ENCODE results near the gene RYR2.

RYR2 gene

DNA sequence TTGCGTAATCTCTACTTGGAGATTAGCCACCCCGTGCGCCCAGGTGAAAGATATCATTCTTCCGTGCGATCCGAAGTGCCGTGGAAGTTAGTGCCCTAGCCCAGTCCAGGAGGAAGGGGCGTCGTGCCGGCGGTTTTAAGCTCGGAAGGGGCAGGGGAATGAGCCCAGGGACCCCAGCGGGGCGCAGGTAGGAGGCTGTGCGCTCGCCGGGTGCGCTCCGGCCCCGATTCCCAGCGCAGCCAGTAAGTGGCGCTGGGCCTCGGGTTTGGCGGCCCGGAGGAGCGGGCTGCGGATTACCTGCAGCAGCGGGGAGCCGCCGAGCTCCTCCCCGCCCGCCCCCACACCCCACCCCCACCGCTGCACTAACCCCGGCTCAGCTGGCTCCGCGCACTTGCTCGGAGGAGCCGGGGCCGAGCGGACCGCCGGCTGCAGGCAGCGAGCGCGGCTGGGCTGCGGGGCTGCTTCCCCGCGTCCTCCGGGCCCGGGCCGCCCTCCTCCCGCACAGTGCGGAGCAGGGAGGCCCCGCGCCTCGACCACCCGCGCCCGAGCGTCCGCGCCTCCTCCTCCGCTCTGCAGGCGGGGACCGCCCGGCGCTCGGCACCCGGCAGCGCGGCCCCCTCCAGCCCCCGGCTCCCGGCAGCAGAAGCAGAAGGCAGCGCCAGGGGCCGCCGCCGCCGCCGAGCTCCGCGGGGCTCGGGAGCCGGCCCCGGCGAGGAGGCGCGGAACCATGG, at the start of gene RYR2:
Gene RYR2, plus strand, starts transcription at position 390 of the 731 bp plus-strand sequence. Its CDS starts 338 bp downstream, at position 728.
- peak; percentile 27 for DNase-seq

DNA sequence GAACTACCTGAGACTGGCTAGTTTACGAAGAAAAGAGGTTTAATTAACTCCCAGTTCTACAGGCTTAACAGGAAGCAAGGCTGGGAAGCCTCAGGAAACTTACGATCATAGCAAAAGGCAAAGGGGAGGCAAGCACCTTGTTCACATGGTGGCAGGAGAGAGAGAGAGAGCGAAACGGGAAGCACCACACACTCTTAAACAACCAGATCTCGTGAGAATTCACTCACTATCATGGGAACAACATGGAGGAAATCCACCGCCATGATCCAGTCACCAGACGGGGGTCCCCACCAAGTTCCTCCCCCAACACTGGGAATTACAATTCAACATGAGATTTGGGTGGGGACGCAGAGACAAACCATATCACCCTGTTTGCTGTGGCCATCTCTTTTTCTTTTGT, 49.5 kb upstream of the RYR2 start:
- DNase-seq = no peak

GRCh38 chr1:236994450-236994849, 47.5 kb upstream of the RYR2 start:
- no peak for DNase-seq

- DNase-seq = no peak
Observed at GRCh38 chr1:236997361-236997760, 44.6 kb upstream of the RYR2 start.

DNA sequence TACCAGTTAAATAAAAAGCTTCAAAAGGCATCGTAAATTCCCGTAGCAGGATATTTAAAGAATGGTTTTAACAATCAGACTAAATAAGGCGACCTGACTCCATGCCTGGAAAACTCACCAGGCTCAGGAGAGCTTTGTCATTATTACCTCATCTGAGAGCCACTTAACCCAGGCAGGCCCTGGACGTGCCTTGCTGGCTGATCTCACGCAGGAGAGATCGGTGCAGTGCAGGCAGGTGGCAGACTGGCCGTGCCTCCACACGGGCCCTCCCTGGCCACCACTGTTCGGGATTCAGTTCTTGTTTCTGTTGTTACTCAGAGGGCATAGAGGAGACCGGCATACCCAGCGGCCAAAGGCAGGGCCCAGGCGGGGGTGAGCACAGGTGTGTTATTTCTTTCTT, 44.1 kb upstream of the RYR2 start:
- DNase-seq = no peak

GRCh38 chr1:236998546-236998945, 43.4 kb upstream of the RYR2 start:
- no peak for DNase-seq

DNA sequence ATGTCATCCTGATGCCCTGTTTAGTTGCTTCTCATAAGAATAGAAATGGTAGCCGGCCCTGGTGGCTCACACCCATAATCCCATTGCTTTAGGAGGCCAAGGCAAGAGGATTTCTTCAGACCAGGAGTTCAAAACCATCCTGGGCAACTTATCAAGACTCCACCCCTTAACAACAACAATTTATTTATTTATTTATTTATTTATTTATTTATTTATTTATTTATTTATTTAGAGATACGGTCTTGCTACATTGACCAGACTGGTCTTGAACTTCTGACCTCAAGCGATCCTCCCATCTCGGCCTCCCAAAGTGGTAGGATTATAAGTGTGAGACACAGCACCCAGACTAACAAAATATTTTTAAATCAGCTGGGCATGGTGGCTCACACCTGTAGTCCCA, 41.8 kb upstream of the RYR2 start:
- DNase-seq = no peak

DNA sequence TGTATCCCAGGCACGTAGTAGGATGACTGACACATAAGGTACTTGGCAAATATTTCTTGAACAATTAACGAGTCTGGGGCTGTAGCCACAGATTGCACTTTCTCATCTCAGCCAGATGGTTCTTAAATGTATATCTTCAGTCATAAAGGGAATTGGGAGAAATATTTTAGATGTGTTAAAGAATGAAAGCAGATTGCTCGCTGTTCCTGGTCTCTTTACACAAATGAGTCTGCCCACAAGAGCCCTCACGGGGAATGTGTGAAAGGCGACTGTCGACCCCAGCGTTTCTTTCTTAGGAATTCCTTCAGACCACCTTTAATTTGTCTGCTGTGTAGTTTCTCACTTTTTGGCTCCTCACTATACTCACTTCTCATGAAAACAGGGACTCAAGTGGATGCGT, 38.5 kb upstream of the RYR2 start:
- DNase-seq = no peak

DNA sequence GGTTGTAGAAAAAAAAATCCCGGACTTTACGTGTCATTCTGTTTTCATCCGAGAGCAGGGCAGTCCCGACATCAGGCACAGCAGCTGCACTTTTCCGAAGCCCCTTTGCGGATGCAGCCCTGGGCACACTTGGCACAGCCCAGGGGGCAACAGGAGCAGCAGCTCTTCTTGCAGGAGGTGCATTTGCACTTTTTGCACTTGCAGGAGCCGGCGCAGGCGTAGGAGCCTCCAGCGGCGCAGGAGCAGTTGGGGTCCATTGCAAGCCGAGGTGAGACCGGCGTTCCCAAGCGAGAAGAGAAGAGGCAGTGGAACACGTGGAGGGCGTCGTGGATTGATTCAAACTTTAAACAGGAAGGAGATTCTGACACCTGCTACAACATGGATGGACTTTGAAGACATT, 37.9 kb upstream of the RYR2 start, which contains the start of gene MT1HL1:
Gene MT1HL1, minus strand, starts transcription at position 326 of the 400 bp plus-strand sequence. Its CDS starts 69 bp downstream, at position 257.
- no peak for DNase-seq

DNA sequence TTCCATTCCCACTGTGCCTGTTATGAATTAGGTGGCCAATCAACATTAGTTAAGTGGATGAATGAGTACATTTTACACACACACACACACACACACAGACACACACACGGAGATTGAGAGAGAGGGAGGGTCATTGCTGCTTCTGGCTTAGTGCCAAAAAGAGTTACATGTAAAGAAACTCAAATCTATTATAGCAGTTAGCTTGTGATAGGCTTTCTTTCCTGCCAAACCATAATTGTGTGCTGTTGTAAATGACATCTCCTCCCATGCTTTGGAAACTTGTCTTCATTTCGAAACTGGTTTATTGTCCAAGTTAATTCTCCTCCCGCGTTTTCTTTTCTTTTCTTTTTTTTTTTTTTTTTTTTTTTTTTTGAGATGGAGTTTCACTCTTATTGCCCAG, 36.3 kb upstream of the RYR2 start:
- no peak for DNase-seq

DNA sequence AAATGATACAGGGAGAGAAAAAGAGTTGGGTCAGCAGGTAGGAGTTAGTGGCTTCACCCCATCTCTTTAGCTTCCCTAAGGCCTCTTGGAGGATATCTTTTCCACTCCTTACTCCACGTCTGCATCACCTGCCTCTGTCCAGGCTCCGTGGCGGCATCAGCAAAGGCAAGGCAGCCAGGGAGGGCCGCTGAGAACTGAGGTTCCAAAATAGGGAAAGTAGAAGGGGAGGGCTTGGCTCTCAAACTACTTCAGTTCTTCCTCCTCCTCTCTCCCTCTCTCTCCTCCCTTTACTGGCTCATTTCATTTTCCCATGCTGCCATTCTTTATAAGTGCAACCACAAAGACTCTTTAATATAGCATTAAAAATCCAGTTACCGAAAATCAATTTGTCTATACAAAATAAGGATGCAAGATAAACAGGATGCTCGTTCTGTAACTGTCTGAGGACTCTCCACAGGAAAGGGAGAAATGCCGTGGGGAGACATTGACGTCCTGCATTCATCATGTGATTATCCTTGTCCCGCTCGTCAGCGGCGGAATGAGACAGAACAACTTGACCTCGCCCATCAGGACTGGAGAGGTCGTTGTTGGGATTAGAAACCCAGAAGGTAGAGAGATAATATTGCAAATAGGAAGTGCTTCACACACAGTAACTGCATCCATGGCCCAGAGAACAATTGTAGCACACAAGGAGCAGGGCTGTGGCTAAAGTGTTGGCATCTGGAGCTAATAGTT, 34.7 kb upstream of the RYR2 start:
- no peak for DNase-seq

- no peak for DNase-seq
Observed at GRCh38 chr1:237009611-237010010, 32.4 kb upstream of the RYR2 start.

- DNase-seq = no peak
Observed at GRCh38 chr1:237011432-237011831, 30.6 kb upstream of the RYR2 start.

DNA sequence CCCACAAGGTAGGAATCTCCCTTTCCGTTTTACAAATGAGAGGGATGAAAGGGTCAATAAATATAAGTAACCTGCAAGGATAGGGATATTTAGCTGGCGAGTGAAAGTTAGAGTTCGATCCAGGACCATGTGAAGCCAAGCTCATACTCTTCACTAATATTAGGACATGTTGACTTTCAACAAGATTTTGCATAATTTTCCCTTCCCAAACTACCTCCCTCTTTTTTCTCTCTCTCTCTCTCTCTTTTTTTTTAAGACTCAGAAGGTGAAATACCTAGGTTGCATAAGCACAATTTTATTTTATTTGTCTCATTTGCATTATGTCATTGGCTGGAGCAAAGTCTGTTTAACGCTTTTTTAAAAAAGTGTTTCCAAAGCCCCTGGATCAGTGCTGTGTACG, 29.6 kb upstream of the RYR2 start:
- no peak for DNase-seq

DNA sequence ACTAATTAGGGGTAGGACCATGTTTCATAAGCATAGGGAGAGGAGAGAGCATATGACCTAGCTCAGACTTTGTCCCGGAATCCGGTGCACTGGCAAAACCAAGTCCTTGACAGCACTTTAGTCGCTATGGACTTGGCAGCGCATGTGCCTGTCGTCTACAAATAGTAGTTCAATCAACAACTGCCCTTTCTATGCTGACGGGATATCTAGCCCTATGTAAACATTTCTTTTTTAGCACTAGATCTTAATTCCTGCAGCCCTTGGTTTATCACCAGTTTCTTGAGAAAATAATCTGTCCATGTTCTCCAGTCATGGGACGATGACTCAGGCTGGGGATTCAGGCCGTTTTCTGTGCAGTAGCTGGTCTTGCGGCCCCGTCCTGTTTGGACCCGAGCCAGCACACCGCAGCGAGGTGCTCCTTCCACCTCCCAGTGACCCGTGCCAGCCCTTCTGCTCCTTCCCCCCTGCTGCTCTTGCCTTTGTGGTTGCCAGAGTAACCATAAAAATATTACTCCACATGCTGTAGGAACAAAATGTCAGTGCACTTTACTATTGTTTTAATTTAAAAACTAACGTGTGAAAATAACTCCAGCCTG, 29.1 kb upstream of the RYR2 start:
- DNase-seq = no peak

DNA sequence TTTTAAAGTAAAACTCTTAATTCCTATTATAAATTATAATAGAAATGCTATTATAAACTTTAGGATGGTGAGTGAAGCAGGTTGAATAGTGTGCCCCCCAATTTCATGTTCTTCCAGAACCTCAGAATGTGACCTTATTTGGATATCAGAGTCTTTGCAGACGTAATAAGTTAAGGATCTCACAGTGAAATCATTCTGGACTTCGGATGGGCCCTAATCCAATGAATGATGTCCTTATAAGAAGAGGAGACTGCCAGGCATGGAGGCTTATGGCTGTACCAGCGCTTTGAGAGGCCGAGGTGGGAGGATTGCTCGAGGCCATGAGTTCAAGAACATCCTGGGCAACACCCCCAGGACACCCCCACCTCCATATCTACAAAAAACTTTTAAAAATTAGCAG, 28.4 kb upstream of the RYR2 start:
- no peak for DNase-seq

DNA sequence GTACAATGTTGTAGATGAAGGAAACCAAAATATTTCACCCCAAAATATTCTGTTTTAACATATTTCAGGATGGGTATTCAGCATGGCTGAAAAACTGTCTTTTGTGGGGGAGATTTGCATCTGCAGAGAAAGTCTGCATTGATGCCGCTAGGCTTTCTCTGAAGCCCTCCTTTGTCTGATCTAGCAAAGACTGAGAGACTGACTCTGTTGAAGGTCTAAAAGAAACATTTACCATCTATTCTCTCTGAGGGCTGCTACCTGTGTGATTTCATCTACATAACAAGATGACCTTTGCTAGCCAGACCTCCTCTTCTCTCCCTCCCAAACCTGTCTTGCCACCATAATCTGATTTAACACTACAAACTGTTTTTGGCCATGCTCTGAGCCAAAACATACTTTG, 25.4 kb upstream of the RYR2 start:
- no peak for DNase-seq

- DNase-seq = no peak
Observed at GRCh38 chr1:237018896-237019295, 23.1 kb upstream of the RYR2 start.

- no peak for DNase-seq
Observed at GRCh38 chr1:237025358-237026074, 16.5 kb upstream of the RYR2 start.

GRCh38 chr1:237029240-237029639, 12.7 kb upstream of the RYR2 start:
- no peak for DNase-seq

GRCh38 chr1:237029850-237030535, 12.0 kb upstream of the RYR2 start:
- DNase-seq = no peak

GRCh38 chr1:237031480-237031879, 10.5 kb upstream of the RYR2 start:
- no peak for DNase-seq

GRCh38 chr1:237032029-237032428, 10.0 kb upstream of the RYR2 start:
- no peak for DNase-seq

Data from activated CD4-positive, alpha-beta T cell treated with anti-CD3 and anti-CD28 coated beads for 48 hours (primary cell).